Nephron progenitor cell (in vitro differentiated cells): ENCODE data around the gene SAFB.

Source experiments
- DNase-seq: peaks from one replicate; pipeline ENCODE4 v3.0.0; 2021
- H3K27ac Mint-ChIP-seq: 2 replicates; pipeline ENCODE4 v1.8.0; 2021; ENCODE audit warnings: mild to moderate bottlenecking, moderate library complexity, mixed read lengths
- H3K27me3 Mint-ChIP-seq: 2 replicates; pipeline ENCODE4 v1.8.0; 2021; ENCODE audit warnings: mild to moderate bottlenecking, low read depth, mixed read lengths; ENCODE audit not compliant: poor library complexity
- H3K36me3 Mint-ChIP-seq: 2 replicates; pipeline ENCODE4 v1.8.0; 2021; ENCODE audit warnings: low read depth, mixed read lengths
- H3K4me1 Mint-ChIP-seq: 2 replicates; pipeline ENCODE4 v1.8.0; 2021; ENCODE audit warnings: mixed read lengths
- H3K4me3 Mint-ChIP-seq: 2 replicates; pipeline ENCODE4 v1.8.0; 2021; ENCODE audit warnings: mild to moderate bottlenecking, moderate library complexity, mixed read lengths
- H3K9me3 Mint-ChIP-seq: 2 replicates; pipeline ENCODE4 v1.8.0; 2021; ENCODE audit warnings: mild to moderate bottlenecking, moderate library complexity, mixed read lengths
- TF ChIP-seq, protein P1 (sequence below): fragments of 200-600 bp; sonication (generic); IDR thresholded peaks from 2 replicates; pipeline ENCODE4 v1.5.0; 2021; ENCODE audit warnings: antibody characterized with exemption

The SAFB gene

DNA sequence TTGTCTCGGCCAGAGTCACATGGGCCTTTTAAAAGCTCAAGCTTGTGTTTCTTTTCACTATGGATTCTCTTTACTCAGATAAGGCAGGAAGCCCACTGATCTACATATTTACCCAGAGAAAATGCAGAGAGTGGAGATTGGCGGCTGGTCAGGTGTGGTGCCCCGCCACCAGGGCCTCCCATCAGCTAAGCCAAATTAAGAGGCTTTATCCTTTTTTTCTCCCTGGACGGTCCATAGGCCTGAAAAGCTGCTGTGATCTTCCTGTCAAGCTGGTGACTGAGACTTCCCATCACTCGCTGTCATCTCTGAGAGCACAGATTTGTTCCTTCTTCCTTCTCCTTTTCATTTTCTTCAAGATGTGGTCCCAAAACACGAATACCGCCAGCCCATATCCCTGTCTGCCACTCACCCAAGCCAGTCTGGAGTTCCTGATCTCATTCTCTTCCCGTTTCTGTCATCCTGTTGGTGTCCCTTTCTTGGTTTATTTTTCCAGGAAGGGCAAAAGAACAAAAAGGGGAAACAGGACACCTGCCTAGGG is 1.9 kb downstream of the SAFB start:
- TF ChIP-seq, protein P1, sequence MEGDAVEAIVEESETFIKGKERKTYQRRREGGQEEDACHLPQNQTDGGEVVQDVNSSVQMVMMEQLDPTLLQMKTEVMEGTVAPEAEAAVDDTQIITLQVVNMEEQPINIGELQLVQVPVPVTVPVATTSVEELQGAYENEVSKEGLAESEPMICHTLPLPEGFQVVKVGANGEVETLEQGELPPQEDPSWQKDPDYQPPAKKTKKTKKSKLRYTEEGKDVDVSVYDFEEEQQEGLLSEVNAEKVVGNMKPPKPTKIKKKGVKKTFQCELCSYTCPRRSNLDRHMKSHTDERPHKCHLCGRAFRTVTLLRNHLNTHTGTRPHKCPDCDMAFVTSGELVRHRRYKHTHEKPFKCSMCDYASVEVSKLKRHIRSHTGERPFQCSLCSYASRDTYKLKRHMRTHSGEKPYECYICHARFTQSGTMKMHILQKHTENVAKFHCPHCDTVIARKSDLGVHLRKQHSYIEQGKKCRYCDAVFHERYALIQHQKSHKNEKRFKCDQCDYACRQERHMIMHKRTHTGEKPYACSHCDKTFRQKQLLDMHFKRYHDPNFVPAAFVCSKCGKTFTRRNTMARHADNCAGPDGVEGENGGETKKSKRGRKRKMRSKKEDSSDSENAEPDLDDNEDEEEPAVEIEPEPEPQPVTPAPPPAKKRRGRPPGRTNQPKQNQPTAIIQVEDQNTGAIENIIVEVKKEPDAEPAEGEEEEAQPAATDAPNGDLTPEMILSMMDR = no peak
- peaks cover 56% of the 10 kb centered on the region for H3K36me3 Mint-ChIP-seq
- peaks cover 12% of the 10 kb centered on the region for H3K27me3 Mint-ChIP-seq
- peak overlapping the region; percentile 100 for H3K4me3 Mint-ChIP-seq
- no peak for DNase-seq
- H3K9me3 Mint-ChIP-seq = peaks cover 3% of the 10 kb centered on the region
- peaks cover 71% of the 10 kb centered on the region for H3K4me1 Mint-ChIP-seq
- peak overlapping the region; percentile 96 for H3K27ac Mint-ChIP-seq

DNA sequence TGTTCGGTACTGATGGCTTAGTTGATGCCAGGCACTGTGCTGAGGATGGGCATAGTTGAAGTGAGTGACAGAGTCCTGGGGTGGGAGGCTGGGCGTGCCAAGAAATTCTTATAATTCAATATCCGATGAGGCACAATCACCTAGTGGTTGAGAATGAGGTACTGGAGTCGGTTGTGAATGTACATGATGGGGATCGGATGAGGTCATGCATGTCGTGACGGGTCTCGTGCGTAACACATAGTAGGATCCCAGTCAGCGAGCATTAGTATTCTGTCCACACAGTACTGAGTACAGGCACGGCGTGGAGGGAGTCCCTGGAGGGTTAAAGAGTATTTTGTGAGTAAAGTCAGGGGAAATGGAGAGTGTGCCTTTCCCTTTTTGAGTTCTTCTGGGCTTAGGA is 2.8 kb downstream of the SAFB start:
- DNase-seq = no peak
- peaks cover 3% of the 10 kb centered on the region for H3K9me3 Mint-ChIP-seq
- peaks cover 58% of the 10 kb centered on the region for H3K36me3 Mint-ChIP-seq
- peaks cover 12% of the 10 kb centered on the region for H3K27me3 Mint-ChIP-seq
- peak overlapping the region; percentile 96 for H3K27ac Mint-ChIP-seq
- peak overlapping the region; percentile 100 for H3K4me3 Mint-ChIP-seq
- TF ChIP-seq, protein P1 = no peak
- H3K4me1 Mint-ChIP-seq = peaks cover 64% of the 10 kb centered on the region

DNA sequence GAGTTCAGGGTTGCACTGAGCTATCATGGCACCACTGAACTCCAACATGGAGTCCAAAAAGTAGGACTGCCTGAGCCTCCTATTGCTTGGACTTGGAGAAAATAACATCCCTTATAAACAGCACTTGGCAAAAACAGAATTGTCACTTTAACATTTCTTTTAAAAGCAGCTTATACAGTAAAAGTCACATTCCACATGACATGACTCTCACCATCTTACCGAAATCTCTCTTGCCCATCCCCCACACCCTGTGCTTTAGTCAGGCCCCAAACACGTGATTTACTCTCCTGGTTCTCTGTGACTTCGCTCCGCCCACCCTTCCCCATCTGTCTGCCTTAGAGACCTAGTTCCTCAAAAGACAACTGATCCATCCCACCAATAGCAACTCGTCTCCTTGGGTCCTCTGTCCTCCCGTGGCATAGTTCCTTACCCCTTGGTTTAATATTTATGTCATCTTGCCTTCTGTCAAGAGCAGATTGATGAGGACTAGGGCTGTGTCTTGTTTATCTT is 4.6 kb downstream of the SAFB start:
- TF ChIP-seq, protein P1 = no peak
- peaks cover 69% of the 10 kb centered on the region for H3K36me3 Mint-ChIP-seq
- DNase-seq = peak; percentile 39
- H3K4me1 Mint-ChIP-seq = peaks cover 63% of the 10 kb centered on the region
- H3K9me3 Mint-ChIP-seq = peaks cover 3% of the 10 kb centered on the region
- H3K27me3 Mint-ChIP-seq = peaks cover 10% of the 10 kb centered on the region
- peak overlapping the region; percentile 86 for H3K27ac Mint-ChIP-seq
- peak overlapping the region; percentile 41 for H3K4me3 Mint-ChIP-seq

DNA sequence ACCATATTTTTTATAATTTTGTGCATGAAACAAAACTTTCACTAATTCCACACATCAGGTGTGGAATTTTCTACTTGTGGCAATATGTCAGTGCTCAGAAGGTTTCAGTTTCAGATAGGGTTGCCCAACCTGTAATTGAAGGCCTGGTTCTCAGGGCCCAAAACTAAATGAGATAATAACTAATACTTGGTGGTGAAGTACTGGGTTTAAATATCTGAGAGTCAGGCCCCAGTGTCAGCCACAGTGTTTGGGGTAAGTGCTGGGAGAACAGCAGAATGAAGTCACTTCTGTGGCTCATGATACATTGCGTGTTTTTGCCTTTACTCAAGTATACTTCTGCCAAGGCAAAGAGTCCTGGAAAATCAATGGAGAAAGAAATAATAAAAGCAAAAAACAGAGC is 5.6 kb downstream of the SAFB start:
- Mint-ChIP-seq H3K9me3 (no peaks in the 10 kb centered on the region), H3K4me1 (peaks cover 61% of the 10 kb centered on the region), H3K4me3 (no peak overlapping the region), H3K27me3 (peaks cover 3% of the 10 kb centered on the region), H3K27ac (peak overlapping the region; percentile 32), H3K36me3 (peaks cover 74% of the 10 kb centered on the region)
- no peak for DNase-seq
- TF ChIP-seq, protein P1 = no peak

DNA sequence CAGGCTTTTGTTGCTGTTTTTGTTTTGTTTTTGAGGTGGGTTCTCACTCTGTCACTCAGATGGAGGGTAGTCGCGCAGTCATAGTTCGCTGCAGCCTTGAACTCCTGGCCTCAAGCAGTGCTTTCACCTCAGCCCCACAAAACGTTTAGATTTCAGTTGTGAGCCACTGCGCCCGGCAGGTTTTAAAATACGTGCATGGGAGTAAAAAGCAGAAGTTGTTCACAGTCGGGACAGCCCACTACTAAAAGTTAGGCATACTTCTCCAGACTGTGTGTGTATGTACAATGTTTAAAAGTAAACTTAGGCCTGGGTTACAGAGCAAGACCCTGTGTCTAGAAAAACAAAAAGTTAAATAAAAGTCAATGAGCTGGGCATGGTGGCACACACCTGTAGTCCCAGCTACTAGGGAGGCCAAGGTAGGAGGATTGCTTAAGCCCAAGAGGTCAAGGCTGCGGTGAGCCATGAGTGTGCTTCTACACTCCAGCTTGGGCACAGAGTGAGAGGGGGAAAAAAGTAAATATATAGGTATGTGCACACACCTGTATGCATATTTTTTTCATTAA is 6.1 kb downstream of the SAFB start:
- Mint-ChIP-seq H3K4me3 (no peak overlapping the region), H3K4me1 (peaks cover 61% of the 10 kb centered on the region), H3K27me3 (peaks cover 3% of the 10 kb centered on the region), H3K9me3 (no peaks in the 10 kb centered on the region), H3K36me3 (peaks cover 75% of the 10 kb centered on the region), H3K27ac (peak overlapping the region; percentile 32)
- TF ChIP-seq, protein P1 = no peak
- DNase-seq = no peak
